ENCODE data around the gene ANXA4. TPM values are rescaled to one million over a fixed set of nuclear protein-coding genes. Genes with fewer than 3 reads are reported as not detected.

The ANXA4 gene
- polyA plus RNA-seq, 4 donors = 289 to 764 (median 313) TPM

GRCh38 chr2:69715964-69716363 is 26.0 kb upstream of the ANXA4 start:
- 81 to 95% (median 87%) methylated on average over 1 of the region's 1 CpG for WGBS, 3 donors
- Histone ChIP-seq H3K27ac (ENCODE audit: low read depth in 1 of 3, low read length in 2 of 3) (no peak overlapping the region), H3K4me1 (ENCODE audit: control insufficient read depth in 3 of 3, insufficient read depth in 2 of 3, low read depth in 1 of 3, low read length in 2 of 3) (no peaks in the 10 kb centered on the region), H3K9me3 (ENCODE audit: control insufficient read depth in 2 of 2, insufficient read depth in 1 of 2, low read depth in 1 of 2, low read length in 1 of 2) (no peaks in the 10 kb centered on the region), H3K4me3 (ENCODE audit: low read depth in 1 of 3, low read length in 3 of 3) (no peak overlapping the region), H3K27me3 (ENCODE audit: control insufficient read depth in 3 of 3, insufficient read depth in 3 of 3, low read length in 3 of 3) (no peaks in the 10 kb centered on the region), H3K36me3 (ENCODE audit: control insufficient read depth in 3 of 3, insufficient read depth in 2 of 3, low read depth in 1 of 3, low read length in 3 of 3) (no peaks in the 10 kb centered on the region)
- DNase-seq (no peak), FAIRE-seq (no peak)

GRCh38 chr2:69716555-69717120 is 25.3 kb upstream of the ANXA4 start:
- no peaks in the 10 kb centered on the region for H3K4me1 ChIP-seq (ENCODE audit: control insufficient read depth in 3 of 3, insufficient read depth in 2 of 3, low read depth in 1 of 3, low read length in 2 of 3)

GRCh38 chr2:69717186-69717585 is 24.7 kb upstream of the ANXA4 start:
- Histone ChIP-seq H3K27me3 (ENCODE audit: control insufficient read depth in 3 of 3, insufficient read depth in 3 of 3, low read length in 3 of 3) (no peaks in the 10 kb centered on the region), H3K27ac (ENCODE audit: low read depth in 1 of 3, low read length in 2 of 3) (no peak overlapping the region), H3K4me1 (ENCODE audit: control insufficient read depth in 3 of 3, insufficient read depth in 2 of 3, low read depth in 1 of 3, low read length in 2 of 3) (no peaks in the 10 kb centered on the region), H3K36me3 (ENCODE audit: control insufficient read depth in 3 of 3, insufficient read depth in 2 of 3, low read depth in 1 of 3, low read length in 3 of 3) (no peaks in the 10 kb centered on the region), H3K9me3 (ENCODE audit: control insufficient read depth in 2 of 2, insufficient read depth in 1 of 2, low read depth in 1 of 2, low read length in 1 of 2) (no peaks in the 10 kb centered on the region), H3K4me3 (ENCODE audit: low read depth in 1 of 3, low read length in 3 of 3) (no peak overlapping the region)
- WGBS, 3 donors = 74 to 88% (median 86%) methylated on average over 2 of the region's 2 CpGs
- no peak for DNase-seq
- FAIRE-seq = no peak

More at GRCh38 chr2:69716555-69717120, 25.3 kb upstream of the ANXA4 start:
- FAIRE-seq (no peak), DNase-seq (no peak)
- Histone ChIP-seq H3K27me3 (ENCODE audit: control insufficient read depth in 3 of 3, insufficient read depth in 3 of 3, low read length in 3 of 3) (no peaks in the 10 kb centered on the region), H3K27ac (ENCODE audit: low read depth in 1 of 3, low read length in 2 of 3) (no peak overlapping the region), H3K4me3 (ENCODE audit: low read depth in 1 of 3, low read length in 3 of 3) (no peak overlapping the region), H3K9me3 (ENCODE audit: control insufficient read depth in 2 of 2, insufficient read depth in 1 of 2, low read depth in 1 of 2, low read length in 1 of 2) (no peaks in the 10 kb centered on the region), H3K36me3 (ENCODE audit: control insufficient read depth in 3 of 3, insufficient read depth in 2 of 3, low read depth in 1 of 3, low read length in 3 of 3) (no peaks in the 10 kb centered on the region)
- WGBS, 3 donors = 76 to 85% (median 84%) methylated on average over 13 of the region's 13 CpGs

GRCh38 chr2:69717861-69718273 is 24.1 kb upstream of the ANXA4 start:
- Histone ChIP-seq H3K9me3 (ENCODE audit: control insufficient read depth in 2 of 2, insufficient read depth in 1 of 2, low read depth in 1 of 2, low read length in 1 of 2) (no peaks in the 10 kb centered on the region), H3K27ac (ENCODE audit: low read depth in 1 of 3, low read length in 2 of 3) (no peak overlapping the region), H3K4me1 (ENCODE audit: control insufficient read depth in 3 of 3, insufficient read depth in 2 of 3, low read depth in 1 of 3, low read length in 2 of 3) (no peaks in the 10 kb centered on the region), H3K4me3 (ENCODE audit: low read depth in 1 of 3, low read length in 3 of 3) (no peak overlapping the region), H3K36me3 (ENCODE audit: control insufficient read depth in 3 of 3, insufficient read depth in 2 of 3, low read depth in 1 of 3, low read length in 3 of 3) (no peaks in the 10 kb centered on the region), H3K27me3 (ENCODE audit: control insufficient read depth in 3 of 3, insufficient read depth in 3 of 3, low read length in 3 of 3) (no peaks in the 10 kb centered on the region)
- DNase-seq = no peak
- 77 to 88% (median 83%) methylated on average over 2 of the region's 2 CpGs for WGBS, 3 donors
- no peak for FAIRE-seq

- Histone ChIP-seq H3K27ac (ENCODE audit: low read depth in 1 of 3, low read length in 2 of 3) (no peak overlapping the region), H3K4me1 (ENCODE audit: control insufficient read depth in 3 of 3, insufficient read depth in 2 of 3, low read depth in 1 of 3, low read length in 2 of 3) (no peaks in the 10 kb centered on the region), H3K36me3 (ENCODE audit: control insufficient read depth in 3 of 3, insufficient read depth in 2 of 3, low read depth in 1 of 3, low read length in 3 of 3) (no peaks in the 10 kb centered on the region), H3K27me3 (ENCODE audit: control insufficient read depth in 3 of 3, insufficient read depth in 3 of 3, low read length in 3 of 3) (no peaks in the 10 kb centered on the region), H3K9me3 (ENCODE audit: control insufficient read depth in 2 of 2, insufficient read depth in 1 of 2, low read depth in 1 of 2, low read length in 1 of 2) (no peaks in the 10 kb centered on the region), H3K4me3 (ENCODE audit: low read depth in 1 of 3, low read length in 3 of 3) (no peak overlapping the region)
- WGBS, 3 donors = 81 to 90% (median 81%) methylated on average over 5 of the region's 5 CpGs
- FAIRE-seq (no peak), DNase-seq (no peak)
Measured at GRCh38 chr2:69718338-69718965, 23.5 kb upstream of the ANXA4 start.

DNA sequence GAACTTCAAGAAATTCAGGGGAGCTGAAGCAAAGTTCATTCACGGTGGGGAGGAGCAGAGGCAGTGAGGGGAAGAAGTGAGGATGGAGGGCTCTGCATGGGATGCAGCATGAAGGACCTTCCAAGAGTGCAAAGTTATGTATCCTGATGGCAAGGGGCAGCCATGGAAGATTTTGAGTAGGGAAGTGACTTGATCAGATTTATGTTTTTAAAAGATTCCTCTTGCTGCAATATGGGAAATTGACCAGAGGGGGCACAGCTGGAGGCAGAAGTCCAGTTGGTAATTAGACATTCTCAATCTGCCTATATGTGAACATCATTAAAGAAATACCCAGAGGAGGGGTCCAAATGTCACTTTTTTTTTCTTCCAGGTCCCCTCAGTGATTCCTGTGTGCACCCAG is 21.5 kb upstream of the ANXA4 start:
- no peak overlapping the region for H3K4me3 ChIP-seq (ENCODE audit: low read depth in 1 of 3, low read length in 3 of 3)
- DNase-seq (no peak), FAIRE-seq (no peak)
- WGBS, 3 donors = 14 to 48% (median 43%) methylated on average over 1 of the region's 1 CpG
- H3K36me3 ChIP-seq (ENCODE audit: control insufficient read depth in 3 of 3, insufficient read depth in 2 of 3, low read depth in 1 of 3, low read length in 3 of 3) = no peaks in the 10 kb centered on the region
- peaks cover 0 to 8% (median 0%) of the 10 kb centered on the region in 3 donors for H3K4me1 ChIP-seq (ENCODE audit: control insufficient read depth in 3 of 3, insufficient read depth in 2 of 3, low read depth in 1 of 3, low read length in 2 of 3)
- no peak overlapping the region for H3K27ac ChIP-seq (ENCODE audit: low read depth in 1 of 3, low read length in 2 of 3)
- no peaks in the 10 kb centered on the region for H3K9me3 ChIP-seq (ENCODE audit: control insufficient read depth in 2 of 2, insufficient read depth in 1 of 2, low read depth in 1 of 2, low read length in 1 of 2)
- H3K27me3 ChIP-seq (ENCODE audit: control insufficient read depth in 3 of 3, insufficient read depth in 3 of 3, low read length in 3 of 3) = no peaks in the 10 kb centered on the region

DNA sequence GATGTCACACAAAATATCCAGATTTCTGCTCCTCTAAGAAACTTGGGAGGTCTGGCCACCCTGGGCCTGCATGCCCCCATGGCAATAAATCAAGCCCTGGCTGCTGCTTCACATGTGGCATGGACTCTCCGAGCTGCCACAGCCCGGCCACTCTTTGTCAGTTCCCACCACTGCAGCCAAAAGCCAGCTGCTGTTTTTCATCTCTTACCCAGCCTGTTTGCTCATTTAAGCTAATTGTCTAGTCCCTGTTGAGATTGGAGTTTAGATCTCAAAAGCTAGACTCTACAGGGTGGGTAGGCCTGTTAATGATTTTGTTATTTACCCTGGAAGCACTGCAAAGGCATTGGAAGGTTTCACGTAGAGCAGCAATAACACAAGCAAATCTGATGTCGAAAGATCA is 20.9 kb upstream of the ANXA4 start:
- H3K36me3 ChIP-seq (ENCODE audit: control insufficient read depth in 3 of 3, insufficient read depth in 2 of 3, low read depth in 1 of 3, low read length in 3 of 3) = no peaks in the 10 kb centered on the region
- peaks cover 0 to 8% (median 0%) of the 10 kb centered on the region in 3 donors for H3K4me1 ChIP-seq (ENCODE audit: control insufficient read depth in 3 of 3, insufficient read depth in 2 of 3, low read depth in 1 of 3, low read length in 2 of 3)
- no peak overlapping the region for H3K27ac ChIP-seq (ENCODE audit: low read depth in 1 of 3, low read length in 2 of 3)
- DNase-seq (no peak), FAIRE-seq (no peak)
- H3K4me3 ChIP-seq (ENCODE audit: low read depth in 1 of 3, low read length in 3 of 3) = no peak overlapping the region
- H3K27me3 ChIP-seq (ENCODE audit: control insufficient read depth in 3 of 3, insufficient read depth in 3 of 3, low read length in 3 of 3) = no peaks in the 10 kb centered on the region
- no peaks in the 10 kb centered on the region for H3K9me3 ChIP-seq (ENCODE audit: control insufficient read depth in 2 of 2, insufficient read depth in 1 of 2, low read depth in 1 of 2, low read length in 1 of 2)
- WGBS, 3 donors = 78 to 90% (median 88%) methylated on average over 4 of the region's 4 CpGs

DNA sequence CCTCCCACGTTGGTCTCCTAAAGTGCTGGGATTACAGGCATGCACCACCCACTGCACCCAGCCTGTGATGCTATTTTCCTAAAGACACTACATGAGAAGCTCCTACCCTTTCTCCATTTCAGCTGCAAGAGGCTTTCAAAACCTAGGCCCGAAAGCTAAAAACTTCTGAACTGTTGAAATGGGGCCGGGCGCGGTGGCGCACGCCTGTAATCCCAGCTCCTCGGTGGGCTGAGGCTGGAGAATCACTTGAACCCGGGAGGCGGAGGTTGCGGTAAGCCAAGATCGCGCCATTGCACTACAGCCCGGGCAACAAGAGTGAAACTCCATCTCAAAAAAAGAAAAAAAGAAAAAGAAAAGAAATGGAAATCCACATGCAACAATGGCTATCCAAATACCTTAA is 18.1 kb upstream of the ANXA4 start:
- H3K4me1 ChIP-seq (ENCODE audit: control insufficient read depth in 3 of 3, insufficient read depth in 2 of 3, low read depth in 1 of 3, low read length in 2 of 3) = peaks cover 0 to 8% (median 0%) of the 10 kb centered on the region in 3 donors
- H3K9me3 ChIP-seq (ENCODE audit: control insufficient read depth in 2 of 2, insufficient read depth in 1 of 2, low read depth in 1 of 2, low read length in 1 of 2) = no peaks in the 10 kb centered on the region
- no peak for FAIRE-seq
- 90 to 92% (median 91%) methylated on average over 14 of the region's 14 CpGs for WGBS, 3 donors
- no peaks in the 10 kb centered on the region for H3K27me3 ChIP-seq (ENCODE audit: control insufficient read depth in 3 of 3, insufficient read depth in 3 of 3, low read length in 3 of 3)
- DNase-seq = no peak
- no peaks in the 10 kb centered on the region for H3K36me3 ChIP-seq (ENCODE audit: control insufficient read depth in 3 of 3, insufficient read depth in 2 of 3, low read depth in 1 of 3, low read length in 3 of 3)
- H3K27ac ChIP-seq (ENCODE audit: low read depth in 1 of 3, low read length in 2 of 3) = no peak overlapping the region
- no peak overlapping the region for H3K4me3 ChIP-seq (ENCODE audit: low read depth in 1 of 3, low read length in 3 of 3)

Measured in small intestine (tissue), 7 donors.